HepG2 (cell line): Measurements from ENCODE around the gene PRSS22. TPM values are rescaled to one million over a fixed set of nuclear protein-coding genes. Genes with fewer than 3 reads are reported as not detected.

Source experiments
- ATAC-seq: fragments of 200-7000 bp; cut with Tn5 transposase; 3 replicates; pipeline ENCODE4 v1.9.1; 2020; ENCODE audit warnings: mild to moderate bottlenecking, moderate library complexity
- BruUV-seq: library from RNA; stranded (reverse); fragments of 400-500 nt; replicated peaks from 2 replicates; lab custom pipeline; 2021; lab: Mats Ljungman, UMichigan
- CTCF ChIA-PET: fragments of 300-600 bp; formaldehyde crosslinking; extraction: SDS; loops from one replicate; lab custom pipeline; 2021; ENCODE audit warnings: low total read pairs, inconsistent platforms, low intra/inter-chr PET ratio; lab: Yijun Ruan, JAX
- POLR2A ChIA-PET: fragments of 350-600 bp; sonication (Branson Sonifier 250); formaldehyde crosslinking; loops from one replicate; lab custom pipeline; 2020; ENCODE audit warnings: antibody characterized with exemption, inconsistent platforms; lab: Yijun Ruan, JAX
- DNase-seq: peaks from one replicate; pipeline ENCODE4 v3.0.0-alpha.2; 2015; ENCODE audit warnings: low spot score
- FAIRE-seq: peaks from 3 replicates; lab custom pipeline; 2011; peaks lifted over from hg19 to GRCh38; lab: Jason Lieb, UNC
- H2AFZ ChIP-seq: one replicate; pipeline ENCODE4 v1.6.1; 2011; ENCODE audit warnings: low read length, inconsistent platforms
- H3K27ac ChIP-seq: fragments of 300-600 bp; 3 replicates; pipeline ENCODE4 v1.8.0; 2011; ENCODE audit warnings: mixed run types, mild to moderate bottlenecking, mixed read lengths, low read length, inconsistent platforms; ENCODE audit not compliant: insufficient read depth; ENCODE audit errors: extremely low read length
- H3K27me3 ChIP-seq, 2 experiments: fragments of 200-600 bp in 1 of 2; 2 replicates in 1 of 2; 3 replicates in 1 of 2; pipeline versions ENCODE4 v1.6.0 to v1.8.0; 2011; ENCODE audit warnings: low read length in 2 of 2, mild to moderate bottlenecking in 2 of 2, moderate library complexity in 2 of 2, inconsistent platforms in 1 of 2; ENCODE audit not compliant: insufficient read depth in 2 of 2, control insufficient read depth in 1 of 2
- H3K36me3 ChIP-seq, 2 experiments: fragments of 200-600 bp in 1 of 2; replicated peaks in 1 of 2; 2 replicates in 1 of 2; 3 replicates in 1 of 2; pipeline versions ENCODE4 v1.5.1 to v1.8.0; 2011; ENCODE audit warnings: low read length in 2 of 2, inconsistent platforms in 1 of 2; ENCODE audit not compliant: insufficient read depth in 2 of 2, control insufficient read depth in 1 of 2
- H3K4me1 ChIP-seq: 2 replicates; pipeline ENCODE4 v1.5.1; 2012; ENCODE audit warnings: low read length, inconsistent platforms; ENCODE audit not compliant: insufficient read depth
- H3K4me2 ChIP-seq: 2 replicates; pipeline ENCODE4 v1.6.0; 2011; ENCODE audit warnings: low read depth, low read length, inconsistent platforms
- H3K4me3 ChIP-seq, 3 experiments: fragments of 200-600 bp in 1 of 3; sonication (generic), shearing (Covaris generic) in 1 of 3; replicated peaks in 1 of 3; 2 replicates each; pipeline ENCODE4 v1.5.1; 2011 to 2016; ENCODE audit warnings: low read length in 3 of 3, inconsistent platforms in 2 of 3, low read depth in 2 of 3, mild to moderate bottlenecking in 2 of 3, control low read depth in 1 of 3, mixed read lengths in 1 of 3; ENCODE audit not compliant: insufficient read depth in 1 of 3
- H3K79me2 ChIP-seq: one replicate; pipeline ENCODE4 v1.6.1; 2011; ENCODE audit warnings: low read length, inconsistent platforms; ENCODE audit not compliant: insufficient read depth
- H3K9ac ChIP-seq: 2 replicates; pipeline ENCODE4 v1.6.0; 2011; ENCODE audit warnings: mild to moderate bottlenecking, low read depth, low read length, inconsistent platforms; ENCODE audit not compliant: insufficient read depth
- H3K9me3 ChIP-seq: 2 replicates; pipeline ENCODE4 v1.5.1; 2012; ENCODE audit warnings: mild to moderate bottlenecking, low read length
- H4K20me1 ChIP-seq: 2 replicates; pipeline ENCODE4 v1.6.0; 2011; ENCODE audit warnings: inconsistent platforms, mild to moderate bottlenecking, low read length, moderate library complexity; ENCODE audit not compliant: insufficient read depth
- EP300 ChIP-seq, 3 experiments: sonication (generic) in 1 of 3; formaldehyde crosslinking in 1 of 3; IDR thresholded peaks; 2 replicates each; pipeline versions ENCODE4 v1.5.1 to v1.6.1; 2011 to 2020; ENCODE audit warnings: low read depth in 2 of 3, low read length in 2 of 3, borderline replicate concordance in 1 of 3, improper control_type of control experiment in 1 of 3, mild to moderate bottlenecking in 1 of 3, missing genetic modification reagents in 1 of 3, moderate library complexity in 1 of 3
- HMG20A ChIP-seq: IDR thresholded peaks from 2 replicates; pipeline ENCODE4 v1.6.1; 2016; ENCODE audit warnings: borderline replicate concordance
- MEF2D ChIP-seq: sonication (generic); formaldehyde crosslinking; IDR thresholded peaks from 2 replicates; pipeline ENCODE4 v1.5.1; 2020; ENCODE audit warnings: mild to moderate bottlenecking, missing genetic modification reagents
- PHB2 ChIP-seq: fragments of 450-650 bp; IDR thresholded peaks from 2 replicates; pipeline ENCODE4 v1.6.1; 2018; ENCODE audit not compliant: partially characterized antibody
- REXO4 ChIP-seq: sonication (generic); formaldehyde crosslinking; IDR thresholded peaks from 2 replicates; pipeline ENCODE4 v1.8.0; 2022; ENCODE audit warnings: missing genetic modification reagents, mild to moderate bottlenecking, borderline replicate concordance
- SATB2 ChIP-seq: sonication (generic); formaldehyde crosslinking; IDR thresholded peaks from 2 replicates; pipeline ENCODE4 v1.5.0; 2020; ENCODE audit warnings: missing genetic modification reagents
- SRF ChIP-seq: IDR thresholded peaks from 2 replicates; pipeline ENCODE4 v1.6.1; 2011; ENCODE audit warnings: mild to moderate bottlenecking, low read depth, low read length, moderate library complexity
- THAP11 ChIP-seq: IDR thresholded peaks from 2 replicates; pipeline ENCODE4 v1.6.1; 2016; ENCODE audit warnings: missing biosample characterization, missing genetic modification reagents
- ZNF24 ChIP-seq: fragments of 450-650 bp; IDR thresholded peaks from 2 replicates; pipeline ENCODE4 v1.6.1; 2017; ENCODE audit warnings: antibody characterized with exemption, mild to moderate bottlenecking
- ZNF446 ChIP-seq: sonication (generic); formaldehyde crosslinking; IDR thresholded peaks from 2 replicates; pipeline ENCODE4 v1.5.0; 2020; ENCODE audit warnings: mild to moderate bottlenecking, missing genetic modification reagents
- ZNF713 ChIP-seq: sonication (generic); formaldehyde crosslinking; IDR thresholded peaks from 2 replicates; pipeline ENCODE4 v1.4.0; 2020; ENCODE audit warnings: mild to moderate bottlenecking, missing genetic modification reagents
- ZNF792 ChIP-seq: IDR thresholded peaks from 2 replicates; pipeline ENCODE4 v1.6.1; 2016
- WGBS: methylation state at CpG from one replicate; pipeline ENCODE4 v1.1.6; 2017; ENCODE audit warnings: low lambda C conversion rate; 5-methylcytosine and 5-hydroxymethylcytosine counted together
- in situ Hi-C: cut with HindIII; loops from 2 replicates; pipeline ENCODE4 v1.10.0; 2017; ENCODE audit warnings: low pct_unique_long_range_greater_than_20kb; ENCODE audit not compliant: extremely low pct_ligation_motif_present
- intact Hi-C: fragments of 100-400 bp; cut with micrococcal nuclease; formaldehyde crosslinking; loops from one replicate; pipeline ENCODE4 v1.10.0; 2022; ENCODE audit not compliant: unreplicated experiment
- polyA plus RNA-seq, 8 experiments: library from polyadenylated mRNA; depleted of rRNA in 3 of 8; stranded (reverse) in 7 of 8; unstranded in 1 of 8; fragments of >200 nt; fragmentation: Illumina TruSeq in 4 of 8; extraction: Trizol in 4 of 8; gene quantifications; 2 replicates each; pipeline versions ENCODE4 v1.2.1 to v1.2.3, GENCODE V29; 2011 to 2016; ENCODE audit warnings: low read depth in 4 of 8, missing spikeins in 1 of 8, mixed read lengths in 1 of 8; ENCODE audit not compliant: insufficient read depth in 1 of 8
- total RNA-seq, 5 experiments: library from RNA; depleted of rRNA; stranded (reverse); fragments of >200 nt; fragmentation: Illumina TruSeq; extraction: Trizol; gene quantifications; 2 replicates each; pipeline ENCODE4 v1.2.3, GENCODE V29; 2016; ENCODE audit warnings: low read depth in 1 of 5
- TF ChIP-seq, protein P1 (sequence below): IDR thresholded peaks from 2 replicates; pipeline ENCODE4 v1.6.1; 2012; ENCODE audit warnings: low read length, improper control_type of control experiment
- TF ChIP-seq, protein P2 (sequence below): sonication (generic); formaldehyde crosslinking; IDR thresholded peaks from 2 replicates; pipeline ENCODE4 v1.9.0; 2021; ENCODE audit warnings: missing genetic modification reagents, borderline replicate concordance
- TF ChIP-seq, protein P3 (sequence below): sonication (generic); formaldehyde crosslinking; IDR thresholded peaks from 2 replicates; pipeline ENCODE4 v1.4.0; 2020; ENCODE audit warnings: mild to moderate bottlenecking, missing genetic modification reagents
- TF ChIP-seq, protein P4 (sequence below): sonication (generic); formaldehyde crosslinking; conservative IDR thresholded peaks from 2 replicates; pipeline ENCODE4 v1.5.0; 2020; ENCODE audit warnings: missing genetic modification reagents

Gene PRSS22
- total and polyA plus RNA-seq, 2 of the 13 experiments (the other 11 are each of a cell fraction or from before 2014, with no cell fraction given): 0.24 to 0.32 TPM

DNA sequence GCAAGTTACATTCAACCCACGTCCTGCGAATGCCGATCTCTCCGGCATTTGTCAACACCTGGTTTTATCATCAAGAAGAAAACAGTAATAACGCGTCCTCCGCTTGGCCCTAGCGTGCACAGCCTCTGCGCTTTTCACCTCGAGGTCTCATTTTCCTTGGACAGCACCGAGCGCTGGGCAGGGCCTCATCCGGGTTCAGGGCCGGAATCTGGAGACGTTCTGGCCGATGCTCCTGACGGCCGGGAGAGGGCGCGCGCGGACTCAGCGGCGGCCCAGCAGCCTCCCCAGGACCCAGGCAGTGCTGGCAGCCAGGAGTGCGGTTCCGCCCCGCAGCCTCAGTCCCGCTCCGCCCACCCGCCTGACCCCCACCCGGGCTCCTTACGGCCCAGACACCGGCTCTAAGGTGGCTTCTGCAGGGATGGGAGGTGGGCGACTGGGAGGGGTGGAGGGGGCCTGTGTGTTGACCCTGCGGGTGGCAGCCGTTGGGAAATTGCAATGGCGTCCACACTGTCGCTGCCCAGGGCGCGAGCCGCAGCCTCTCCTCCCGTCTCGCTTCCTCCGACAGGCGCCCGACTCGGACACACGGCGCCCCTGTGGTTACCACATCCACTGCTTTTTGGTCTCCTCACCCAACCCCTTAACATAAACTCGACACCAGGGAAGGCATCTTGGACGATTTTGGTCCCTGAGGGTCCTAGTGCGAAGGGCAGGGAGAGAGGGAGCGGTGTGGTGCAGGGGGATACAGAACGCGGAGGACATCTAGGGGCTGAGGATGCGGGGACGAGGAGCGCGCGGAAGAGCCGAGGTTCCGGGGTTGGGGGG, 46.3 kb upstream of the PRSS22 start:
- Histone ChIP-seq H3K27ac (peak overlapping the region; percentile 83), H3K27me3 (no peaks in the 10 kb centered on the region; a peak in 1 of 5 replicates), H3K4me1 (peaks cover 29% of the 10 kb centered on the region), H2AFZ (peak overlapping the region; percentile 97), H3K4me3 (peak overlapping the region; percentile 82 to 96 (median 95)), H3K79me2 (peaks cover 2% of the 10 kb centered on the region), H3K36me3 (no peaks in the 10 kb centered on the region), H3K4me2 (peak overlapping the region; percentile 98), H4K20me1 (no peaks in the 10 kb centered on the region; the same call in 1 of the 2 replicates), H3K9me3 (no peaks in the 10 kb centered on the region), H3K9ac (peak overlapping the region; percentile 91)
- under 1% methylated on average over 25 of the region's 62 CpGs for whole genome bisulfite sequencing
- FAIRE-seq (peak; percentile 56), ATAC-seq (peak; percentile 73), DNase-seq (peak; percentile 73)
- no TSS peak for BruUV-seq
- CTCF ChIA-PET: interaction anchor here (0.6 to 2.1 kb wide), 2 partner anchors 11 to 30 kb away, joined by 3 to 7 read pairs; no protein-coding TSS in a partner anchor
- in situ Hi-C loops: no loop called here
- POLR2A ChIA-PET: interaction anchor here (2.0 to 3.5 kb wide), 2 partner anchors 21 kb away, joined by 19 to 96 read pairs; partner anchors contain the start of gene FLYWCH2
- intact Hi-C loops: loop anchor here (2.0 kb wide), 2 partner anchors 22 to 30 kb away; partner anchors contain the start of gene FLYWCH2
- TF ChIP-seq REXO4 (CRISPR knock-in tag) (no peak), ZNF24 (no peak), HMG20A (CRISPR knock-in tag) (no peak), SRF (no peak), MEF2D (0 out of 2 replicates have a peak, but pooled peaks have one; percentile 19), ZNF713 (no peak), PHB2 (no peak), ZNF446 (peak; percentile 78), ZNF792 (no peak), EP300 (IDR thresholded peaks at IDR 0.05; ENCODE audit: low read depth in 2 of 2, low read length in 2 of 2) (no peak), EP300 (CRISPR knock-in tag; IDR thresholded peaks at IDR 0.05; ENCODE audit: borderline replicate concordance) (no peak), SATB2 (CRISPR knock-in tag) (no peak), THAP11 (CRISPR knock-in tag) (peak; percentile 59)
- TF ChIP-seq, protein P1, sequence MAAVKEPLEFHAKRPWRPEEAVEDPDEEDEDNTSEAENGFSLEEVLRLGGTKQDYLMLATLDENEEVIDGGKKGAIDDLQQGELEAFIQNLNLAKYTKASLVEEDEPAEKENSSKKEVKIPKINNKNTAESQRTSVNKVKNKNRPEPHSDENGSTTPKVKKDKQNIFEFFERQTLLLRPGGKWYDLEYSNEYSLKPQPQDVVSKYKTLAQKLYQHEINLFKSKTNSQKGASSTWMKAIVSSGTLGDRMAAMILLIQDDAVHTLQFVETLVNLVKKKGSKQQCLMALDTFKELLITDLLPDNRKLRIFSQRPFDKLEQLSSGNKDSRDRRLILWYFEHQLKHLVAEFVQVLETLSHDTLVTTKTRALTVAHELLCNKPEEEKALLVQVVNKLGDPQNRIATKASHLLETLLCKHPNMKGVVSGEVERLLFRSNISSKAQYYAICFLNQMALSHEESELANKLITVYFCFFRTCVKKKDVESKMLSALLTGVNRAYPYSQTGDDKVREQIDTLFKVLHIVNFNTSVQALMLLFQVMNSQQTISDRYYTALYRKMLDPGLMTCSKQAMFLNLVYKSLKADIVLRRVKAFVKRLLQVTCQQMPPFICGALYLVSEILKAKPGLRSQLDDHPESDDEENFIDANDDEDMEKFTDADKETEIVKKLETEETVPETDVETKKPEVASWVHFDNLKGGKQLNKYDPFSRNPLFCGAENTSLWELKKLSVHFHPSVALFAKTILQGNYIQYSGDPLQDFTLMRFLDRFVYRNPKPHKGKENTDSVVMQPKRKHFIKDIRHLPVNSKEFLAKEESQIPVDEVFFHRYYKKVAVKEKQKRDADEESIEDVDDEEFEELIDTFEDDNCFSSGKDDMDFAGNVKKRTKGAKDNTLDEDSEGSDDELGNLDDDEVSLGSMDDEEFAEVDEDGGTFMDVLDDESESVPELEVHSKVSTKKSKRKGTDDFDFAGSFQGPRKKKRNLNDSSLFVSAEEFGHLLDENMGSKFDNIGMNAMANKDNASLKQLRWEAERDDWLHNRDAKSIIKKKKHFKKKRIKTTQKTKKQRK: no peak
- TF ChIP-seq, protein P2, sequence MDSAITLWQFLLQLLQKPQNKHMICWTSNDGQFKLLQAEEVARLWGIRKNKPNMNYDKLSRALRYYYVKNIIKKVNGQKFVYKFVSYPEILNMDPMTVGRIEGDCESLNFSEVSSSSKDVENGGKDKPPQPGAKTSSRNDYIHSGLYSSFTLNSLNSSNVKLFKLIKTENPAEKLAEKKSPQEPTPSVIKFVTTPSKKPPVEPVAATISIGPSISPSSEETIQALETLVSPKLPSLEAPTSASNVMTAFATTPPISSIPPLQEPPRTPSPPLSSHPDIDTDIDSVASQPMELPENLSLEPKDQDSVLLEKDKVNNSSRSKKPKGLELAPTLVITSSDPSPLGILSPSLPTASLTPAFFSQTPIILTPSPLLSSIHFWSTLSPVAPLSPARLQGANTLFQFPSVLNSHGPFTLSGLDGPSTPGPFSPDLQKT (CRISPR knock-in tag): no peak
- TF ChIP-seq, protein P3, sequence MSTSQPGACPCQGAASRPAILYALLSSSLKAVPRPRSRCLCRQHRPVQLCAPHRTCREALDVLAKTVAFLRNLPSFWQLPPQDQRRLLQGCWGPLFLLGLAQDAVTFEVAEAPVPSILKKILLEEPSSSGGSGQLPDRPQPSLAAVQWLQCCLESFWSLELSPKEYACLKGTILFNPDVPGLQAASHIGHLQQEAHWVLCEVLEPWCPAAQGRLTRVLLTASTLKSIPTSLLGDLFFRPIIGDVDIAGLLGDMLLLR: no peak
- TF ChIP-seq, protein P4, sequence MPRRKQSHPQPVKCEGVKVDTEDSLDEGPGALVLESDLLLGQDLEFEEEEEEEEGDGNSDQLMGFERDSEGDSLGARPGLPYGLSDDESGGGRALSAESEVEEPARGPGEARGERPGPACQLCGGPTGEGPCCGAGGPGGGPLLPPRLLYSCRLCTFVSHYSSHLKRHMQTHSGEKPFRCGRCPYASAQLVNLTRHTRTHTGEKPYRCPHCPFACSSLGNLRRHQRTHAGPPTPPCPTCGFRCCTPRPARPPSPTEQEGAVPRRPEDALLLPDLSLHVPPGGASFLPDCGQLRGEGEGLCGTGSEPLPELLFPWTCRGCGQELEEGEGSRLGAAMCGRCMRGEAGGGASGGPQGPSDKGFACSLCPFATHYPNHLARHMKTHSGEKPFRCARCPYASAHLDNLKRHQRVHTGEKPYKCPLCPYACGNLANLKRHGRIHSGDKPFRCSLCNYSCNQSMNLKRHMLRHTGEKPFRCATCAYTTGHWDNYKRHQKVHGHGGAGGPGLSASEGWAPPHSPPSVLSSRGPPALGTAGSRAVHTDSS: no peak
